SK-N-MC (cell line): Measurements from ENCODE around the gene LAMP5.

Experiments
- DNase-seq: peaks from one replicate; pipeline ENCODE4 v3.0.0-alpha.2; 2011; ENCODE audit warnings: low read depth, low spot score
- H3K27ac ChIP-seq: fragments of 200-600 bp; sonication (generic); 2 replicates; pipeline ENCODE4 v1.5.1; 2016; ENCODE audit warnings: mixed run types
- H3K36me3 ChIP-seq: fragments of 200-600 bp; sonication (generic); 2 replicates; pipeline ENCODE4 v1.6.1; 2017; ENCODE audit warnings: antibody characterized with exemption, low read length, mixed read lengths; ENCODE audit not compliant: insufficient read depth
- H3K4me3 ChIP-seq: fragments of 200-600 bp; sonication (generic); 2 replicates; pipeline ENCODE4 v1.5.1; 2016
- H3K9ac ChIP-seq: fragments of 200-600 bp; sonication (generic); 2 replicates; pipeline ENCODE4 v1.8.0; 2017; ENCODE audit warnings: mixed run types, mixed read lengths; ENCODE audit not compliant: insufficient read length
- H3K9me3 ChIP-seq: fragments of 200-600 bp; sonication (generic); 2 replicates; pipeline ENCODE4 v1.6.1; 2017; ENCODE audit warnings: low read depth, mild to moderate bottlenecking, antibody characterized with exemption, low read length, moderate library complexity, mixed read lengths
- EZH2 ChIP-seq: fragments of 200-600 bp; sonication (generic); IDR thresholded peaks from one replicate; pipeline ENCODE4 v1.6.1; 2017; ENCODE audit warnings: antibody characterized with exemption
- FOXP2 ChIP-seq: optimal IDR thresholded peaks from 2 replicates; pipeline ENCODE3; 2011; ENCODE audit warnings: mild to moderate bottlenecking, moderate library complexity; ENCODE audit not compliant: insufficient read depth; ENCODE audit errors: extremely low read length, control extremely low read depth
- POLR2AphosphoS5 ChIP-seq: IDR thresholded peaks from 2 replicates; pipeline ENCODE4 v1.6.1; 2012; ENCODE audit warnings: mild to moderate bottlenecking, low read depth, low read length, borderline replicate concordance

The LAMP5 gene

DNA sequence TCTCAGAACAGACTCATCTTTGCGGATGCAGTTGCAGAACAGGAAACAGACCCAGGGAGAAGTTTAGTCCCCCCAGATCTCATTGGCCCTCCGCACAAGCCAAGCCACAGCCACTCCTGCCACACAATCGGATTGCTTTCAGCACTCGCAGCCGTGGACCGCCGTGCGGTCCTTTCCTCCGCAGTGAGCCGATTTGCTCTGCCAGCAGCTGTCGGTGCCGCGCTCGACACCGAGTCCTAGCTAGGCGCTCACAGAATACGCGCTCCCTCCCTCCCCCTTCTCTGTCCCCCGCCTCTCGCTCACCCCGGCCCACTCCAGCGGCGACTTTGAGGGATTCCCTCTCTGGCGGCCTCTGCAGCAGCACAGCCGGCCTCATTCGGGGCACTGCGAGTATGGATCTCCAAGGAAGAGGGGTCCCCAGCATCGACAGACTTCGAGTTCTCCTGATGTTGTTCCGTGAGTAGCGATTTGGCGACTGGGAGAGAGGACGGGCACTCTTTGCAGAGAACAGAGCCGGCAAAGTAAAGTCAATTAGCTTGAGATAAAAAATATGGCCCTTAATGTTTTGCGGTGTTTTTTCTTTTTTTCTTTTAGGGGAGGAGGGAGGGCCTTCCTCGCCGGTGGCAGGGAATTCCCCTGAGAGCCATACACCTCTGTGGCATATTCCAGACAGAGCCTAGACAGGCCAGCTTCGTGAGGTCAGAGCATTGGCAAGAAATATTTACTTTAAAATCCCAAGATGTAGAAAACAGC, at the start of gene LAMP5:
Gene LAMP5 (plus strand): TSS at position 130 of the 753 bp plus-strand sequence. CDS start 263 bp downstream, at position 393.
- H3K9ac ChIP-seq = no peak within 1 kb of the TSS
- TF ChIP-seq FOXP2 = no peak
- TF ChIP-seq EZH2 = peak; percentile 97
- no peak for DNase-seq

GRCh38 chr20:9467995-9468394, 46.4 kb upstream of the LAMP5 start:
- H3K36me3 ChIP-seq = no peaks in the 10 kb centered on the region
- no peak overlapping the region for H3K27ac ChIP-seq
- DNase-seq = no peak
- no peak overlapping the region for H3K4me3 ChIP-seq
- no peaks in the 10 kb centered on the region for H3K9me3 ChIP-seq
- no peak for TF ChIP-seq EZH2
- TF ChIP-seq FOXP2 = no peak
- no peak for TF ChIP-seq POLR2AphosphoS5
- H3K9ac ChIP-seq = no peak overlapping the region

More for the DNA sequence above, at the start of gene LAMP5:
- Histone ChIP-seq H3K36me3 (no peaks in the 10 kb centered on the region), H3K4me3 (0 out of 2 replicates have a peak within 1 kb of the TSS, but pooled peaks have one; percentile 11), H3K9me3 (no peaks in the 10 kb centered on the region), H3K27ac (no peak within 1 kb of the TSS)

GRCh38 chr20:9474835-9475415, 39.5 kb upstream of the LAMP5 start:
- no peak overlapping the region for H3K9ac ChIP-seq
- H3K4me3 ChIP-seq = no peak overlapping the region
- H3K27ac ChIP-seq = no peak overlapping the region
- H3K36me3 ChIP-seq = no peaks in the 10 kb centered on the region
- no peaks in the 10 kb centered on the region for H3K9me3 ChIP-seq
- DNase-seq = no peak
- TF ChIP-seq FOXP2 = no peak
- no peak for TF ChIP-seq EZH2
- TF ChIP-seq POLR2AphosphoS5 = no peak

DNA sequence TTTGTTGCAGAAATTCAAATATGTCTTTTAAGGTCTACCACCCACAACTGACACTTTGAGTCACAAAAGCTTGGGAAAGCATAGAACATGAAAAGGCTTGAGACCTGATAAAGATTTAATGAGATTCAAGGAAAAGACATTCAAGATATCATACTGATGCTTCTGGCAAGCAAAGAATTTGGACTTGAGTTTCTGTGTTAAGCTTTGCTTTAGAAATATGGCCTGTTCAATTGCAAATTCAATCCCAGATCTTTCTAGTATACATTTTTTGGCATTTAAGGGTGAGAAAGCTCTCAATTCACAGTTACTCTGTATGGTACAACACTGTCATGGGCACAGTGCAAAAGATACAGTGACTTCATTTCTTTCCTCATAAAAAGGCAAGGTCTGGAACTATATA, 38.9 kb upstream of the LAMP5 start:
- Histone ChIP-seq H3K4me3 (no peak overlapping the region), H3K36me3 (no peaks in the 10 kb centered on the region), H3K9ac (no peak overlapping the region), H3K9me3 (no peaks in the 10 kb centered on the region), H3K27ac (no peak overlapping the region)
- no peak for DNase-seq
- TF ChIP-seq EZH2 = no peak
- no peak for TF ChIP-seq POLR2AphosphoS5
- no peak for TF ChIP-seq FOXP2

DNA sequence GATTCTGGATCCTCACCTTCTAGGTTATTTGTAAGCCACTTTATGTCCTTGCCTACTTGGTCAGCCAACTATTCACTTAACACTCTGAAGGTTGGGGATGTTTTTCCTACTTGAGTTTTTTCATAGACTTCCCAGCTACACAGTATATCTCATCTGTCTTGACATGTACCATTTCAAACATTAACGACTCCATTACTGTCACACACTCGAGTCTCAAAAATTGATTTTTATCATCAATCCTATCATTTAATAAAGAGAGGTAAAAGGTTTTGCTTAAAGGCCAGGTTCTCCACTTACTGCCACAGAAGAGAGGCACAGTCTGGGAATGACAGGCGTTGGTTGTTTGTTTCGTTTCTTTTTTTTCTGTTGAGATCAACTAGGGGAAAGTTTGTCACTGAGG, 38.2 kb upstream of the LAMP5 start:
- DNase-seq = no peak
- Histone ChIP-seq H3K9me3 (no peaks in the 10 kb centered on the region), H3K9ac (no peak overlapping the region), H3K27ac (no peak overlapping the region), H3K36me3 (no peaks in the 10 kb centered on the region), H3K4me3 (no peak overlapping the region)
- TF ChIP-seq EZH2 (no peak), POLR2AphosphoS5 (no peak), FOXP2 (no peak)

DNA sequence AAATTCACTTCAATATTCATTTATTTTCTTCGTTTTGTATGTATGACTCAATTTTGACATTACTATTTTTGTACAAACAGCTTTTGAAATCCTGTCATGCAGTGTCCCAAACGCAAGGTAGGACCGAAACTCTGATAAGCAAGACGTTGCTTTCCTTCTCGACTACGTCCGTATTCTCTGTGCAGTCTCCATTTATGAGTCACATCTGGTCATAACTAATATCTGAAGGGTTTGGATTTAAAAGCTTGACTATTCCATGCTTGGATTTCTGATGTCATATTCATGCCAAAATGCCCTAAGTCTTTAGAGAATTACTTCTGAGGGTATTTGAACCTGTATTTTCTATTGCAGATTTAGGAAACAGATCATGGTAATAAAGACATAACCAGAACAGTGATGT, 37.8 kb upstream of the LAMP5 start:
- TF ChIP-seq POLR2AphosphoS5 (no peak), FOXP2 (no peak), EZH2 (no peak)
- no peak for DNase-seq
- no peaks in the 10 kb centered on the region for H3K9me3 ChIP-seq
- no peak overlapping the region for H3K27ac ChIP-seq
- H3K4me3 ChIP-seq = no peak overlapping the region
- H3K9ac ChIP-seq = no peak overlapping the region
- H3K36me3 ChIP-seq = no peaks in the 10 kb centered on the region

DNA sequence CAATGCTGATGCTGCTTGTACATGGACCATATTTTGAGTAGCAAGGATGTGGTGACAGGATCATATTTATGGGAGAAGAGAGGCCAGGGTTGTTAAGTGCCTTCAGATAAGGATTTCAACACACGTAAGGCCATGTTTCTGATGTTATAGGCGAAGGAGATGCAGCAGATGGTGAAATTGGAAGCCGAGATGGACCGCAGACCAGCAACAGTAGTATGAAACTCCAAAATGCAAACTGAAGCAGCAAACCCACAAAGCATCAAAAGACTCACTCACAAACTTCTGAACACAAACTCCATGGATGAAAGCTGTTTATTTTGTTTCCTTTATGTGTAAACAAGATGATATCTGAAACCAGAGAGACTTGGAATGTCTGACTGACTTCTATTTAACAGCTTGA, 35.6 kb upstream of the LAMP5 start:
- H3K36me3 ChIP-seq = no peaks in the 10 kb centered on the region
- no peak for DNase-seq
- no peak overlapping the region for H3K27ac ChIP-seq
- H3K4me3 ChIP-seq = no peak overlapping the region
- no peak overlapping the region for H3K9ac ChIP-seq
- TF ChIP-seq FOXP2 (no peak), POLR2AphosphoS5 (no peak), EZH2 (no peak)
- no peaks in the 10 kb centered on the region for H3K9me3 ChIP-seq

- Histone ChIP-seq H3K27ac (no peak overlapping the region), H3K9ac (no peak overlapping the region), H3K9me3 (no peaks in the 10 kb centered on the region), H3K4me3 (no peak overlapping the region), H3K36me3 (no peaks in the 10 kb centered on the region)
- TF ChIP-seq EZH2 (no peak), FOXP2 (no peak), POLR2AphosphoS5 (no peak)
- DNase-seq = peak; percentile 22
These were observed 34.3 kb upstream of the LAMP5 start for GRCh38 chr20:9480066-9480465.
